Uterus (tissue), 2 donors: ENCODE measurements around the gene NUDT6.

ENCODE experiments used
- CTCF ChIP-seq, 4 experiments: fragments of 200-600 bp in 2 of 4; fragments of 450-650 bp in 2 of 4; sonication (generic) in 2 of 4; IDR thresholded peaks; one replicate each; pipeline ENCODE4 v1.5.1; 2016 to 2019; ENCODE audit warnings: antibody characterized with exemption in 4 of 4, mild to moderate bottlenecking in 2 of 4, moderate library complexity in 1 of 4
- POLR2A ChIP-seq, 2 donors: fragments of 450-650 bp; IDR thresholded peaks; one replicate each; pipeline ENCODE4 v1.6.1; 2016; ENCODE audit warnings: antibody characterized with exemption in 2 of 2, mild to moderate bottlenecking in 1 of 2, moderate library complexity in 1 of 2

GRCh38 chr4:122863639-122864038, 58.8 kb downstream of the NUDT6 start:
- TF ChIP-seq CTCF (IDR thresholded peaks at IDR 0.05), result no peak
- TF ChIP-seq POLR2A (IDR thresholded peaks at IDR 0.05), result no peak
